ENCODE results near the gene ITGB1BP2. TPM values are rescaled to one million over a fixed set of nuclear protein-coding genes. Genes with fewer than 3 reads are reported as not detected.
A peak's percentile ranks its signal among the peaks of the same experiment; 100 is the strongest.
"Not testable (repeated sequence)": the region's sequence is repeated elsewhere in the genome, so short reads cannot be mapped to it uniquely, and the experiment has no call there.

Gene ITGB1BP2
- total and polyA plus RNA-seq, 2 of the 13 experiments (the other 11 are each of a cell fraction or from before 2014, with no cell fraction given): 0.90 to 2.2 TPM

DNA sequence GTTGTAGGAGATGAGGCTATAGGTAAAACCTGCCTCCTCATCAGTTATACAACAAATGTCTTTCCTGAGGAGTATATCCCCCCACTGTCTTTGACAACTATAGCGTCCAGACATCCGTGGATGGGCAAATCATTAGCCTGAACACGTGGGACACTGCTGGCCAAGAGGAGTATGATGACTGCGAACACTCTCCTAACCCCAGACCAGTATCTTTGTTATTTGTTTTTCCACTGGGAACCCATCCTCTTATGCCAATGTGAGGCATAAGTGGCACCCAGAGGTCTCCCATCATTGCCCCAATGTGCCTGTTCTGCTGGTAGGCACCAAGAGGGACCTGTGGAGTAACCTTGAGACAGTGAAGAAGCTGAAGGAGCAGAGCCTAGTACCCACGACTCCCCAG is 50.9 kb downstream of the ITGB1BP2 start:
- peak overlapping the region in 2 of 3 experiments; percentile 1 to 50; a peak in 3 of 6 replicates for H3K4me3 ChIP-seq (replicated peaks in 1 of 3; ENCODE audit: insufficient read depth in 1 of 3, low read depth in 2 of 3, low read length in 3 of 3)
- H2AFZ ChIP-seq (ENCODE audit: low read length); H4K20me1 ChIP-seq (ENCODE audit: insufficient read depth, low read length); CTCF ChIA-PET (ENCODE audit: low intra/inter-chr PET ratio, low total read pairs); FAIRE-seq; H3K36me3 ChIP-seq (replicated peaks in 1 of 2; ENCODE audit: control insufficient read depth in 1 of 2, insufficient read depth in 2 of 2, low read length in 2 of 2); H3K27me3 ChIP-seq (ENCODE audit: control insufficient read depth in 1 of 2, insufficient read depth in 2 of 2, low read length in 2 of 2); H3K79me2 ChIP-seq (ENCODE audit: insufficient read depth, low read length); intact Hi-C loops (cut with micrococcal nuclease; ENCODE audit: unreplicated experiment); H3K9me3 ChIP-seq (ENCODE audit: low read length); in situ Hi-C loops (cut with HindIII; ENCODE audit: extremely low pct_ligation_motif_present, low pct_unique_long_range_greater_than_20kb); BruUV-seq (replicated peaks): not testable (repeated sequence)
- peak; percentile 25 for DNase-seq (ENCODE audit: low spot score)
- WGBS (ENCODE audit: low lambda C conversion rate): 0% methylated on average over 2 of the region's 5 CpGs
- H3K27ac ChIP-seq (ENCODE audit: extremely low read length, insufficient read depth, low read length): peak overlapping the region; percentile 90
- H3K9ac ChIP-seq (ENCODE audit: insufficient read depth, low read depth, low read length): peak overlapping the region; percentile 62
- H3K4me1 ChIP-seq (ENCODE audit: insufficient read depth, low read length): peaks cover 28% of the 10 kb centered on the region
- POLR2A ChIA-PET: interaction anchor here (0.8 to 2.9 kb wide), 8 partner anchors 14 to 170 kb away, joined by 3 to 36 read pairs (median 5); partner anchors contain the start of genes NONO and TAF1
- peak; percentile 83 for ATAC-seq
- H3K4me2 ChIP-seq (ENCODE audit: low read depth, low read length): peak overlapping the region; percentile 73
- TF ChIP-seq ZNF501 (CRISPR knock-in tag; IDR thresholded peaks at IDR 0.05): 0 out of 2 replicates have a peak, but pooled peaks have one; percentile 27
- peak; percentile 44; the same call in 1 of the 2 replicates for TF ChIP-seq MLX (CRISPR knock-in tag; IDR thresholded peaks at IDR 0.05)

Other genes with a start within 250 kb of the ITGB1BP2 start
- 42.2 and 51.5 TPM in 2 replicates for gene SNX12, start 233.4 kb upstream of the ITGB1BP2 start, total RNA-seq (2016; rRNA removed; fragmentation: Illumina TruSeq; extraction: Trizol)
- 27.3 and 30.3 TPM in 2 replicates for gene SNX12, start 233.4 kb upstream of the ITGB1BP2 start, polyA plus RNA-seq (2011; rRNA removed)
- gene FOXO4, start 205.9 kb upstream of the ITGB1BP2 start, total RNA-seq (2016; rRNA removed; fragmentation: Illumina TruSeq; extraction: Trizol): 4.6 and 5.7 TPM in 2 replicates
- gene FOXO4, start 205.9 kb upstream of the ITGB1BP2 start, polyA plus RNA-seq (2011; rRNA removed): 5.1 and 9.3 TPM in 2 replicates
- gene CXorf65, start 195.0 kb upstream of the ITGB1BP2 start, total RNA-seq (2016; rRNA removed; fragmentation: Illumina TruSeq; extraction: Trizol): not detected in 2 replicates
- gene CXorf65, start 195.0 kb upstream of the ITGB1BP2 start, polyA plus RNA-seq (2011; rRNA removed): not detected in 2 replicates
- gene IL2RG, start 190.2 kb upstream of the ITGB1BP2 start, total RNA-seq (2016; rRNA removed; fragmentation: Illumina TruSeq; extraction: Trizol): not detected in 2 replicates
- 0.98 and 1.1 TPM in 2 replicates for gene IL2RG, start 190.2 kb upstream of the ITGB1BP2 start, polyA plus RNA-seq (2011; rRNA removed)
- gene MED12, start 183.2 kb upstream of the ITGB1BP2 start, total RNA-seq (2016; rRNA removed; fragmentation: Illumina TruSeq; extraction: Trizol): 15.0 and 16.0 TPM in 2 replicates
- gene MED12, start 183.2 kb upstream of the ITGB1BP2 start, polyA plus RNA-seq (2011; rRNA removed): 9.4 and 13.5 TPM in 2 replicates
- gene NLGN3, start 156.9 kb upstream of the ITGB1BP2 start, total RNA-seq (2016; rRNA removed; fragmentation: Illumina TruSeq; extraction: Trizol): 0.04 TPM in 1 of 2 replicates, not detected in the other
- gene NLGN3, start 156.9 kb upstream of the ITGB1BP2 start, polyA plus RNA-seq (2011; rRNA removed): 0.16 and 0.29 TPM in 2 replicates
- 47.8 and 111 TPM in 2 replicates for gene GJB1, start 78.5 kb upstream of the ITGB1BP2 start, total RNA-seq (2016; rRNA removed; fragmentation: Illumina TruSeq; extraction: Trizol)
- gene GJB1, start 78.5 kb upstream of the ITGB1BP2 start, polyA plus RNA-seq (2011; rRNA removed): 161 and 197 TPM in 2 replicates
- gene ZMYM3, start 47.6 kb upstream of the ITGB1BP2 start, total RNA-seq (2016; rRNA removed; fragmentation: Illumina TruSeq; extraction: Trizol): 26.4 and 34.7 TPM in 2 replicates
- 35.4 and 41.5 TPM in 2 replicates for gene ZMYM3, start 47.6 kb upstream of the ITGB1BP2 start, polyA plus RNA-seq (2011; rRNA removed)
- 387 and 408 TPM in 2 replicates for gene NONO, start 18.1 kb upstream of the ITGB1BP2 start, total RNA-seq (2016; rRNA removed; fragmentation: Illumina TruSeq; extraction: Trizol)
- gene NONO, start 18.1 kb upstream of the ITGB1BP2 start, polyA plus RNA-seq (2011; rRNA removed): 552 and 605 TPM in 2 replicates
- 17.7 and 20.2 TPM in 2 replicates for gene TAF1, start 64.6 kb downstream of the ITGB1BP2 start, total RNA-seq (2016; rRNA removed; fragmentation: Illumina TruSeq; extraction: Trizol)
- 8.1 and 9.4 TPM in 2 replicates for gene TAF1, start 64.6 kb downstream of the ITGB1BP2 start, polyA plus RNA-seq (2011; rRNA removed)
- 52.5 and 71.7 TPM in 2 replicates for gene OGT, start 231.4 kb downstream of the ITGB1BP2 start, total RNA-seq (2016; rRNA removed; fragmentation: Illumina TruSeq; extraction: Trizol)
- 463 and 485 TPM in 2 replicates for gene OGT, start 231.4 kb downstream of the ITGB1BP2 start, polyA plus RNA-seq (2011; rRNA removed)